Measurements from ENCODE around the gene PLAU.
"Not testable (repeated sequence)": the region's sequence is repeated elsewhere in the genome, so short reads cannot be mapped to it uniquely, and the experiment has no call there.

- not testable (repeated sequence) for TF ChIP-seq EZH2phosphoT487 (IDR thresholded peaks at IDR 0.05; ENCODE audit: borderline replicate concordance, low read depth, low read length); CTCF (conservative IDR thresholded peaks at IDR 0.05; ENCODE audit: low read length)
Observed at GRCh38 chr10:73930630-73931327, 19.8 kb downstream of the PLAU start.

All from OCI-LY7 (cell line).